HS-5 (cell line): ENCODE results near the gene KLF17.

Source experiments
- DNase-seq: peaks from one replicate; pipeline ENCODE4 v3.0.0-alpha.2; 2012; ENCODE audit warnings: low read depth

Gene KLF17, protein sequence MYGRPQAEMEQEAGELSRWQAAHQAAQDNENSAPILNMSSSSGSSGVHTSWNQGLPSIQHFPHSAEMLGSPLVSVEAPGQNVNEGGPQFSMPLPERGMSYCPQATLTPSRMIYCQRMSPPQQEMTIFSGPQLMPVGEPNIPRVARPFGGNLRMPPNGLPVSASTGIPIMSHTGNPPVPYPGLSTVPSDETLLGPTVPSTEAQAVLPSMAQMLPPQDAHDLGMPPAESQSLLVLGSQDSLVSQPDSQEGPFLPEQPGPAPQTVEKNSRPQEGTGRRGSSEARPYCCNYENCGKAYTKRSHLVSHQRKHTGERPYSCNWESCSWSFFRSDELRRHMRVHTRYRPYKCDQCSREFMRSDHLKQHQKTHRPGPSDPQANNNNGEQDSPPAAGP

DNA sequence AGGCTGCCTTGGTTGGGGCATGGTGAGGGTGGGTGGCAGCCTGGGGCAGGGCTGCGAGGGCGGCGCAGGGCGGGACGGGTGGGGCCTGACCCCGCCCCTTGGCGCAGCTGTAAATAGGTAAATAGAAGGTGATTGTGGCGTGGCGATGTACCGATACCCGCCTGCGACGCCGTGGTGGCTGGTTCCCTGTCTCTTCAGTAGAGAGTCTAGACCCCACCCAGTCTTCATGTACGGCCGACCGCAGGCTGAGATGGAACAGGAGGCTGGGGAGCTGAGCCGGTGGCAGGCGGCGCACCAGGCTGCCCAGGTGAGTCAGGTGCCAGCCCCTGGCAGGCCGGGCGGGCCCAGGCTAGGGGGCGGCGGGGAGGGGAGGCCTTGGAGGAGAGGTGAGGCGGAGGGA, at the start of gene KLF17:
Gene KLF17, plus strand, starts transcription at position 140 of the 400 bp plus-strand sequence. Its CDS starts 87 bp downstream, at position 227.
- DNase-seq, result no peak

DNA sequence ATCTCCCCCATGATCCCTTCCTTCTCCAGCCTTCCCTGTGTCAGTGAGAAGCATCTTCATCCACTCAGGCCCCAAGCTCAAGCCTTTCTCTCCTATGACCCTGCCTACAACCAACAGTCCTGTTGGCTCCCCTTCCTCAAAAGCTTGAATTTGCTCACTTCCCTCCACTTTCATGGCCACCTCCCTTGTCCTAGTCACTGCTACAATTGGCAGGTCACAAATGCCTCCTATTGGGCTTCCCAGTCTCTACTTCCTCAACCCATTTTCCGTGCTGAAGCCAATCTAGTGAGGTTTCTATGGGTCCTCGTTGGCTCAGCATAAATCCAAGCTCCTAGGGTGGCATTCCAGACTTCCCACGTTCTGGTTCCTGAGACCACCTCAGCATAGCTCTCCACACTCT, 47.2 kb upstream of the KLF17 start:
- DNase-seq, result no peak

DNA sequence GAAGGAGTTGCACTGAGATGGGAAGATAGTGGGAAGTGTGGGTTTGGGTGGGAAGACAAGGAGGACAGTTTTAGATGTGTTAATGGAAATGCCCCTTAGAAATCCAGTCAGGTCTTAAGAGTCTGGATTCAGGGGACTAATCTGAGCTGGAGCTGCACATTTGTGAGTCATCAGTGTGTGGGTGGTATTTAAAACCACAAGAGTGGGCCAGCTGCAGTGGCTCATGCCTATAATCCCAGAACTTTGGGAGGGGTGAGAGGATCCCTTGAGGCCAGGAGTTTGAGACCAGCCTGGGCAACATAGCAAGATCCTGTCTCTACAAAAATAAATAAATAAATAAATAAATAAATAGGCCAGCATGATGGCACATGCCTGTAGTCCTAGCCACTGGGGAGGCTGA, 46.4 kb upstream of the KLF17 start:
- DNase-seq, result peak; percentile 63

DNA sequence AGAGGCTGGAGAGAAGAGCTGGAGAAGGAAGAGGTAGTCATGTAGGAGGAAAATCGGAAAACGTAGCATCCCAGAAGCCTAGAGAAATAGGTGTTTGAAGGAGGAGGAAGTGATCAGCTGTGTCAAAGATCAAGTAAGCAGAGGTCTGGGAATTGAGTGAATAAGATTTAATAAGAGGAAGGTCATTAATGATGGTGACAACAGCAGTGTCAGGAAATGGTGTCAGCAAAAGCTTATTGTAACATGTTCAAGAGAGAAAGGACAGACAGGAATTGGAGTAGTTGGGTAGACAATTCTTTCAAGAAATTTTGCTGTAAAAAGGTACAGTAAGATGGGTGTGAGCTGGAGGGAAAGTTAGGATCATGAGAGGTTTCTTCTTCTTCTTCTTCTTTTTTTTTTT, 45.8 kb upstream of the KLF17 start:
- DNase-seq, result no peak

DNA sequence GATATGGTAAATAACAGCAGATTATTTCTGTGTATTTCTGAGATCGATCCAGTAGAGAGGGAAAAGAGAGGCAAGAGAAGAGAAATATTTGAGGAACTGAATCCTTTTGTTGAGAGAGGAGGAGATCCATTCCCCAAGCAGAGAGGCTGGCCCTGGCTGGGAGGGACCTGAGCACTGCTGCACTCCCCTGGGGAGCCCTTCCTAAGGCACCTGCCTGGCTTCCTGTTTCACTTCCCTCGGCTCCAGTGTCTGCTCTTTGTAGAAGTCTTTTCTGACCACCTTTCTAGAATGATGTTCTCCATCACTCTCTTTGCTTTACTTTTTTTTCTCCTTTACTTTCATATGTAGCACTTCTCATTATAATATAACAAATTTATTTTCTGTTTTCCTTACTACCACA, 45.1 kb upstream of the KLF17 start:
- DNase-seq, result no peak

DNA sequence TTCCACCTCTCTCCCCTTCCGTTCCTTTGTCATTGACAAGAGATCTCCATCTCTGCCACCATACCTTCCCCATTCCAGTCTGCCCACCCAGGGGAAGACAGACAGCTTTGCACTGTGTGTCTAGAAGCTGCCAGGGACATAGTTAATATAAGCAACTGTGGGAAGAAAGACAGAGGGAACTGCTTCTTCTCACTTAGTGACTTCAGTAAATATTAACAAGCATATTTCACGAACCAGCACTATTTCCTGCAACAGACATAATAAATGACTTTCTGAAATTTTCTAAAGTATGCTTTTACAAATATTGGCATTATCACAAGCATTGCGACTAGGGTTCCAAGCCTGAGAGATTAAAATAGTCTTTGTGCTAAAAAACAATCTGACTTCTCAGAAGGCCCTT, 44.2 kb upstream of the KLF17 start:
- no peak for DNase-seq

DNA sequence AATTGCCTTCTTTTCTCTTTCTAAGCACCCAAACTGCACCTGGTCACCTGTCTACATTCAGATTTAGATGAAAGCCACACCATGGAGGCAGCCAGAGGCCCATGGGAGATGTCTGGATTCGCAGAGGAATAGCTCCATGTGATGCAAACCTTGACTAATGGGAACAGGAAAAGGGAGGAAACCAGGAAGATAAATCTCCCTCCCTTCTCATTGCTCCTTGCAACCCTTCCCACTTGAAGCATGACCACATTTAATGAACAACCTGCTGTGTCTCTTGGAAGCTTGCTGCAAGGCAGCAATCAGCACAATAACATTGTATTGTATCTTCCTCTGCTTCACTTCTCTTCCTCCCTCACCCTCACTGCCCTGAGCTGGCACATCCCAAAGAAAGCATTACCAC, 42.6 kb upstream of the KLF17 start:
- no peak for DNase-seq

DNA sequence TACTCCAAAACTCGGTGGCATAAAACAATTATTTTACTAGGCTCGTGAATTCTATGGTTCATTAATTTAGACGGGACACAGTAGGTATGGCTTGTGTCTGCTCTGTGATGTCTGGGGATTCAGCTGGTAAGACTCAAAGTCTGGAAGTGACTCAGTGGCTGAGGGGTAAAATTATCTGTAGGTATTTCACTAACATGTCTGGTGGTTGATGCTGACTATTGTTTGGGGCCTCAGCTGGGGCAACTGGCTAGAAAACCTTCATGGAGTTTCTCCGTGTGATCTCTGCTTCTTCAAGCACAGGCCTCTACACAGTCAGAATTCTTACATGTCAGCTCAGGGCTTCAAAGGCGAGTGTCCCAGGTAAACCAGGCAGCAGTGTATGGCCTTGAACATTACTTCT, 41.2 kb upstream of the KLF17 start:
- DNase-seq, result no peak

DNA sequence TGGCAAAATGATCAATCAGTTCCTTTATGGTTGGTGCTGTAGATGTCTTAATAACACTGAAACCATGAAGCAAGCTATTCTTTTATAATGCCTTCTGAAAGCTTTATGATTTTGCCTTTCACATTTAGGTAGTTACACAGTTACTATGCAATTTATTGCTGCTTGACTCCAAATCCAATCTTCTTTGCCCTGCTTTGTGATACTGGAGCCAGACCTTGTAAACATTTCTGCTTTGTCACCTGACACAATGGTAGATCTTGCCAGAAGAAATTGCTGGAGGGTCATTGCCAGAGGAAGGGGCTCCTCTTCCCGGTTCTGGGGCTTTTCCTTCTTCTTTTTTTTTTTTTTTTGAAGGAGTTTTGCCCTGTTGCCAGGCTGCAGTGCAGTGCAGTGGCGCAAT, 40.5 kb upstream of the KLF17 start:
- no peak for DNase-seq

DNA sequence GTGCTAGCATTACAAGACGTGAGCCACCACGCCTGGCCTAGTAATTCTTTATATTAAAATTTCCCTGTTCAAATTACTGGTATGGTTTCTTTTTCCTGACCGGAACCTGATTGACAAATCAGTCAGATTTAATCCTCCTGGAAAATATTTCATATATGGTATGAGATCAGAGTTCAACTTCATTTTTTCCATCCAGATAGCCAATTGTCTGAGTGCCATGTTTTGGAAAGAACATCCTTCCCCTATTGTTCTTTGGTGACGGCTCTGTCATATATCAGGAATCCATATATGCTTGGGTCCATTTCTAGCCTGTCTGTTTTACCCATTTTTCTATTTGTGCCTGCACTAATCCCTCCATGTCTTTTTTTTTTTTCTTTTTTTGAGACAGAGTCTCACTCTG, 39.1 kb upstream of the KLF17 start:
- no peak for DNase-seq

DNA sequence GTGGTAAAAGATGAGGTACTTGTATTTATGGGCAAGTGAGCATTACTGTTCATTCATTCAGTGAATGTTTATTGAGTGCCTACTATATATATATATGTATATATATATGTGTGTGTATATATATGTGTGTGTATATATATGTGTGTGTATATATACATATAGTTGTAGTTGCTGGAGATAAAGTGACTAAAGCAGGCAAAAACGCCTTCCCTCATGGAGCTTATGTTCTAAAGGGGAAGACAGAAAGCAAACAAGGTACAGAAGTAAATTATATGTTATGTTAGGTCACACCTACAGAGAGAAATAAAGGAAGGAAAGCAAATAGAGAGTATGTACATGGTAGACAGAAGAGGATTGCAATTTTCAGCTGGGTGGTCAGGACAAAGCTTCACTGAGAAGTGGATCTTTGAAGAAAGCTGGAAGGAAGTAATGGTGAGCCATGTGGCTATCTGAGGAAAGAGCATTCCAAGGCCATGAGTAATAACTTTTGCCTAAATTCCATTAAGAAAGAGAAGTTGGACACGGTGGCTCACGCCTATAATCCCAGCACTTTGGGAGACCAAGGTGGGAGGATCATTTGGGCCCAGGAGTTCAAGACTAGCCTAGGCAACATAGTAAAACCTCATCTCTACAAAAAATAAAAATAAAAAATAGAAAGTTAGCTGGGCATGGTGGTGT, 33.5 kb upstream of the KLF17 start:
- DNase-seq, result peak; percentile 85

DNA sequence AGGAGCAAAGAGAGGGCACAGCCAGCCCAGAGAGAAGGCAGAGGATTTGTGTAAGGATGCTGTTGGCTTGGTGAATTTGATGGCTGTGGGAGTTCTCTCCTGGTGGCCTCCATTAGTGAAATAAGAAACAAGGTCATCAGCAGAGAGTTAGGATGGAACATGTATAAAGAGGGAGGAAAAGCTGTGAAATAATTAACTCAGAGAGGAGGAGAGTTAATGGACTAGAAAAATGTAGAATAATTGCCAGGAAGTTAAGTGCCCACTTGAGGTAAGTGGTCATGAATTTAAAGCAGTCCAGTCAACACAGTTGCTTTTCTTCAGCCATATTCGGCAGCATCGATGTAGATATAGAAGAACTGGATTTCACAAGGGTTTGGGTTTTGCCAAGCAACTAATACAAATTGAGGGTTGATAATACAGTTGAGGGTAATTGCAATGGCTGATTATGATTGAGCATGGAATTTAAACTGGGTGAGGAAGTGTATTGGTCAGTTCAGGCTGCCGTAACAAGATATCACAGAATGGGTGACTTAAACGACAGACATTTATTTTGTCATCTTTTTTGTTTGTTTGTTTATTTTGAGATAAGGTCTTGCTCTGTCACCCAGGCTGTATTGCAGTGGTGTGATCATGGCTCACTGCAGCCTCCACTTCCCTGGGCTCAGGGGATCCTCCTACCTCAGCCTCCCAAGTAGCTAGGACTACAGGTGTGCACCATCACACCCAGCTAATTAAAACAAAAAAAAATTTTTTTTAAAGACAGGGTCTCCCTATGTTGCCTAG, 31.7 kb upstream of the KLF17 start:
- no peak for DNase-seq

DNA sequence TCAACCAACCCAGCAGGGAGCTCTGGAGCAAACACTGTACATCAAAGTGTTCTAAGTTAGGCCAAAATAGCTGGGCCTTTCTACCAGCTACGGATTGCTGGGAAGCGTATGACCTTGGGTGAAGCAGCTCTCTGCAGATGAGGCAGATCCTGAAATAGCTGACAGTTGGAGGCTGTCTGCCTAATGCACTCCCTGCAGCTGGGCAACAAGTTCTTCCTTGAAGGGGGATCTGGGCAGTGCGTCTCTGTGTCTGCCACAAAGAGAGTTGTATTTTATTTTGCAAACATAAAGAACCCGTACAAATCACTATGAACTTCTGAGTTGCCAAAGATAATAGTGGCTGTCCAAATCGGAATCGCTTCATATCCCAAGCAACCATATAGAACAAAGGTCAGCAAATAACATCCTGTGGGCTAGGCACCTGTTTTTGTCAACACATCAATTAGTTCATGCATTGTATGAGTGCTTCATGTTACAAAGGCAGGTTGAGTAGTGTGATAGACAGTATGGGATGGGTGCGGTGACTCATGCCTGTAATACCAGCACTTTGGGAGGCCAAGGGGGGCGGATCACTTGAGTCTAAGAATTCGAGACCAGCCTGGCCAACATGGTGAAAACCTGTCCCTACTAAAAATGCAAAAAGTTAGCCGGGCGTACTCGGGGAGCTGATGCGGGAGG, 29.1 kb upstream of the KLF17 start:
- DNase-seq, result no peak

DNA sequence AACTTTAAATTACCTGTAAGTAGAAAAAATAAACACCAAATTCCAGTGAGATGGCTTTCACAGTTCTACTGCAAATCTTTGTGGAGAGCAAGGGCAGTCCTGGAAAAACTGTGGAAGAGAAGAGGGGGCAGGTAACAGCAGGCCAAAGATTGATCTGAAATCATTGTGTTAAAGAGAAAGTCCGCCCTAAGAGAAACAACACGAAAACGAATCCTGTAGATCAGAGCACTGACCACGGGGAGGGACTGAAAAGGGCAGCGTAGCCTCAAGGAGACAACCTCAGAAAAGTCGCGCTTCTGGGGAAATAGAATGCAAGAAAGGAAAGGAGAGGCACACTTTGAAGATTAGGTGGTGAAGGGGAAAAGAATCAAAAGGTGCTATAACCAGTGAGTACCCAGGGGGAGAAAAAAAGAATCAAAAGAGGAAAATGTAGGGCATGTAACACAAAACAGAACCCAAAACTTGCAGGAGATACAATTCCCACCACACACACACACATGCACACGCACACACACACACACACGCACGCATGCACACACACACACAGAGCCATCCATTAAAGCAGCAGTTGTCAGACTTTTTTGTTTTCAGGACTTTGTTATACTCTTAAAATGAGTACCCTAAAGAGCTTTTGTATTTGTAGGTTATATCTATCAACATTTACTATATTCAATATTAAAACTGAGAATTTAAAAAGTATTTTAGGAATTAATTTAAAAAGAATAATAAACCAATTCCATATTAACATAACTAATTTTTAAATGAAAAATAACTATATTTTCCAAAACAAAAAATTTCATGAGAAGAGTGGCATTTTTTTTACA, 28.0 kb upstream of the KLF17 start:
- no peak for DNase-seq

DNA sequence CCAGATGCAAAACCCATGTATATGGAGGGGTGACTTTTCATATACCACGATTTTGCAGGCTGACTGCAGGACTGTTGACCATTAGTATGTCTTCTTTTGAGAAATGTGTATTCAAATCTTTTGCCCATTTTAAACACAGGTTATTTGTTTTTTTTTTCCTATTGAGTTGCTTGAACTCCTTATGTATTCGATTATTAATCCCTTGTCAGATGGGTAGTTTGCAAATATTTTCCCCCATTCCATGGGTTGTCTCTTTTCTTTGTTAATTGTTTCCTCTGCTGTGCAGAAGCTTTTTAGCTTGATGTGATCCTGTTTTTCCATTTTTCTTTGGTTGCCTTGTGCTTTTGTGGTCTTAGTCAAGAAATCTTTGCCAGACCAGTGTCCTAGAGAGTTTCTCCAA, 24.6 kb upstream of the KLF17 start:
- DNase-seq, result no peak

DNA sequence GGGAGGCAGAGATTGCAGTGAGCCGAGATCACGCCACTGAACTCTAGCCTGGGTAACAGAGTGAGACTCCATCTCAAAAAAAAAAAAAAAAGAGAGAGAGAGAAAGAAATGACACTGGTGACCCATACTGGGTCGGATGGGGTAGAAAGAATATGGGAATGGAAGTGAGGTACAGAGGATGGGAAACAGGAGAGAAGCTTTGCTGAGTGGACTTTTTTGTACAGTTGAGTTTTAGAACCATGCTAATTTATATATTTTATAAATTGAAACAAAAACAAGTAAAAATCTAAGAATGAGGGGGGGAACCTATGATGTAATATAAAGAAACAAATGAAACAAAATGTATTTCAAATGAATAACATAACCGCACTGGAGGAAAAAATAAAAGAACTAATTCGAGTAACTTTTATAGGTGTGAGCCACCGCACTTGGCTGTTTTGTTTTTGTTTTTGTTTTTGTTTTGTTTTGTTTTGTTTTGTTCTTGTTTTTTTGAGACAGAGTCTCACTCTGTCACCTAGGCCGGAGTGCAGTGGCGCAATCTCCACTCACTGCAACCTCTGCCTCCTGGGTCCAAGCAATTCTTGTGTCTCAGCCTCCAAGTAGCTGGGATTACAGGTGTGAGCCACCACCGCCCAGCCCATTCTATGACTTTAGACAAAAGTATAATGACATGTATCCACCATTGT, 18.3 kb upstream of the KLF17 start:
- DNase-seq, result no peak

DNA sequence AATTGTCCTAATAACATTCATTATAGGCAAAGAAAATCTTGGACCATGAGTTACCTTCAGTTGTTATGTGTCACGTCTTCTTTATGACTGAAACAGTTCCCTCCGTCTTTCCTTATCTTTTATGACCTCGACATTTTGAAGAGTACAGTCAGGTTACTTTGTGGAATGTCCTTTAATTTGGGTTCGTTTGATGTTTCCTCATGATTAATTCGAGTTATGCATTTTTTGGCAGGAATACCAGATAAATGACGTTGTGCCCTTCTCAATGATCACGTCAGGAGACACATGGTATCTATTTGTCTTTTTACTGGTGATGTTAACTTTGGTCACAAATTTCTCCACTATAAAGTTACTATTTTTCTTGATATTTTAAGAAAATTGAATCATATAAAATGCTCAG, 17.3 kb upstream of the KLF17 start:
- DNase-seq, result no peak

DNA sequence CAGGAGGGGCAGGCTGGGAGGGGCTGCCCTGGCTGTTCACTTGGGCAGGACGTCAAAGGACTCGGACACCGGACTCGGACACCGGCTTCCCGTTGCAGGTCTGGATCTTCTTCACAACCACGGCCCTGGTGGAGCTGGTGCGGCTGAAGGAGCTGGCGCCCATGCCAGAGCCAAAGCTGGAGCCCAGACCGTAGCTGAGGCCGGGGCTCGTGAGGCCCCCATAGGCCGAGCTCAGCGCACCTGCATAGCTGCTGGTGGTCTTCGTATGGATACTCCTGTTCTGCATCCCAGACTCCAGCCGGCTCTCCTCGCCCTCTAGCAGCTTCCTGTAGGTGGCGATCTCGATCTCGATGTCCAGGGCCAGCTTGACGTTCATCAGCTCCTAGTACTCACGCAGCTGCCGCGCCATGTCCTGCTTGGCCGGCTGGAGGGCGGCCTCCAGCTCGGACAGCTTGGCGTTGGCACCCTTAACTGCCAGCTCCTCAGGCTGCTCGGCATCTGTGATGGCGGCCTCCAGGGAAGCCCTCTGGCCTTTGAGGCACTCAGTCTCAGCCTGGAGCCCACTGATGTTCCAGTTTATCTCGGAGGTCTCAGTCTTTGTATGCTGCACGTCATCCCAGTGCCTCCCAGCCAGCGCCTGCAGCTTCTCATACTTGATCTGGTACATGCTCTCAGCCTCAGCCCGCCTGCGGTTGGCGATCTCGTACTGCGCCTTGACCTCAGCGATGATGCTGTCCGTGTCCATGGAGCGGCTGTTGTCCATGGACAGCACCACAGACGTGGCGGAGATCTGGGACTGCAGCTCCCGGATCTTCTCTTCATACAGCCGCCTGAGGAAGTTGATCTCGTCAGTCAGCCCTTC, 15.1 kb upstream of the KLF17 start:
- no peak for DNase-seq

DNA sequence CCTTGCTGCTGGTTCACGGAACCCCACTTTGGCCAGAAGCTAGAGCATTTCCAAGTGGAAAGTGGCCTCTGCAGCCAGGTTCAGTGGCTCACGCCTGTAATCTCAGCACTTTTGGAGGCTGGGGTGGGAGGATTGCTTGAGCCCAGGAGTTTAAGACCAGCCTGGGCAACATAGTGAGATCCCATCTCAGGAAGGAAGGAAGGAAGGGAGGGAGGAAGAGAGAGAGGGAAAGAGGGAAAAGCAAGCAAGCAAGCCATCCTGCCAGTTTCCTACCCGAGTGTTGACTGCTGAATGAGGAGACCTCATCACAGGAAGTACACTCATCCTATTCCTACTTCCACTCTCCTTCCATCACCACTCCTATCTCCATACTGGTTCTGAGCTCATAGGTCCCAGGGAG, 12.8 kb upstream of the KLF17 start:
- DNase-seq, result no peak

DNA sequence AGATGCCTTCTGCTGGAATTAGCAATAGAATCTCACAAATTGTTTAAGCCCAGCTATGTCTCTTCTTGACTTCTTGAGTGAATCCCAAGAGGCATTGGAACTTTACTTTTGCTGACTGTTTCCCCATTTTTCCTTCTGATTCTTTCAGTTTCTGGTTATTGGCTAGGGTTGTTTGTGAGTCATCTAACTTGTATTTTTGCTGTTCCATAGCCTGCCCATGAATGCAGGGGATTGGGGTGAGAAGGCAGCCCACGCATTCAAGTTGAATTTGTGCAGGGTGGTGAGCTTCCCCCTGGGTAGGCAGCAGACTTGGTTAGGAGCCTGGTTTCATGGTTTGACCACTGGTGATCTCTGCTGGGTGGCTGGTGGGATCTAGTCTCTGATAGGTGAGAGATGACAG, 10.4 kb upstream of the KLF17 start:
- DNase-seq, result peak; percentile 18
